Trophoblast cell (in vitro differentiated cells and primary cell): ENCODE results near the gene MMP21.

ENCODE experiments used
- DNase-seq, 2 donors: peaks; one replicate each; pipeline ENCODE4 v3.0.0-alpha.2; 2016
- H2AFZ ChIP-seq: 2 replicates; pipeline ENCODE4 v1.6.1; 2013; ENCODE audit warnings: low read length, moderate library complexity, mild to moderate bottlenecking; ENCODE audit not compliant: insufficient read depth, poor library complexity
- H2AK5ac ChIP-seq: 2 replicates; pipeline ENCODE4 v1.6.1; 2013; ENCODE audit warnings: mild to moderate bottlenecking, low read length
- H2BK120ac ChIP-seq: 2 replicates; pipeline ENCODE4 v1.6.1; 2013; ENCODE audit warnings: low read length, mild to moderate bottlenecking, moderate library complexity; ENCODE audit not compliant: insufficient read depth, poor library complexity
- H2BK12ac ChIP-seq: 2 replicates; pipeline ENCODE4 v1.6.1; 2013; ENCODE audit warnings: mild to moderate bottlenecking, low read length, moderate library complexity
- H2BK5ac ChIP-seq: 2 replicates; pipeline ENCODE4 v1.6.1; 2013; ENCODE audit warnings: low read length, low read depth, moderate library complexity, mild to moderate bottlenecking; ENCODE audit not compliant: poor library complexity
- H3K14ac ChIP-seq: 2 replicates; pipeline ENCODE4 v1.6.1; 2013; ENCODE audit warnings: mild to moderate bottlenecking, low read length
- H3K18ac ChIP-seq: 2 replicates; pipeline ENCODE4 v1.6.1; 2013; ENCODE audit warnings: mild to moderate bottlenecking, low read length
- H3K23ac ChIP-seq: 2 replicates; pipeline ENCODE4 v1.6.1; 2013; ENCODE audit warnings: low read length
- H3K27ac ChIP-seq: 2 replicates; pipeline ENCODE4 v1.5.1; 2013; ENCODE audit warnings: low read depth, mild to moderate bottlenecking, inconsistent platforms, low read length, moderate library complexity
- H3K27me3 ChIP-seq: 2 replicates; pipeline ENCODE4 v1.6.1; 2013; ENCODE audit warnings: inconsistent platforms, mild to moderate bottlenecking, low read length, moderate library complexity; ENCODE audit not compliant: insufficient read depth
- H3K36me3 ChIP-seq, 2 experiments: 1 replicate in 1 of 2; 2 replicates in 1 of 2; pipeline ENCODE4 v1.6.1; 2013; ENCODE audit warnings: low read length in 2 of 2, mild to moderate bottlenecking in 2 of 2, moderate library complexity in 1 of 2; ENCODE audit not compliant: insufficient read depth in 2 of 2, control insufficient read depth in 1 of 2
- H3K4ac ChIP-seq: 2 replicates; pipeline ENCODE4 v1.6.1; 2013; ENCODE audit warnings: low read depth, mild to moderate bottlenecking, low read length, moderate library complexity
- H3K4me1 ChIP-seq, 2 experiments: 1 replicate in 1 of 2; 2 replicates in 1 of 2; pipeline ENCODE4 v1.6.1; 2013; ENCODE audit warnings: low read length in 2 of 2, mild to moderate bottlenecking in 2 of 2, moderate library complexity in 1 of 2; ENCODE audit not compliant: insufficient read depth in 2 of 2, control insufficient read depth in 1 of 2
- H3K4me2 ChIP-seq: 2 replicates; pipeline ENCODE4 v1.6.1; 2013; ENCODE audit warnings: inconsistent platforms, mild to moderate bottlenecking, low read length, moderate library complexity
- H3K4me3 ChIP-seq: 2 replicates; pipeline ENCODE4 v1.5.1; 2013; ENCODE audit warnings: mild to moderate bottlenecking, low read depth, low read length, inconsistent platforms
- H3K79me1 ChIP-seq: one replicate; pipeline ENCODE4 v1.6.1; 2013; ENCODE audit warnings: low read length
- H3K79me2 ChIP-seq: 2 replicates; pipeline ENCODE4 v1.6.1; 2013; ENCODE audit warnings: low read length, mild to moderate bottlenecking; ENCODE audit not compliant: control insufficient read depth, insufficient read depth, poor library complexity
- H3K9ac ChIP-seq: 2 replicates; pipeline ENCODE4 v1.6.1; 2013; ENCODE audit warnings: mild to moderate bottlenecking, low read length
- H3K9me3 ChIP-seq: 2 replicates; pipeline ENCODE4 v1.6.1; 2013; ENCODE audit warnings: low read depth, mild to moderate bottlenecking, control low read depth, inconsistent platforms, low read length; ENCODE audit not compliant: insufficient read depth
- H4K12ac ChIP-seq: 2 replicates; pipeline ENCODE4 v1.6.1; 2013; ENCODE audit warnings: low read depth, mild to moderate bottlenecking, low read length, moderate library complexity
- H4K8ac ChIP-seq: 2 replicates; pipeline ENCODE4 v1.6.1; 2013; ENCODE audit warnings: low read depth, mild to moderate bottlenecking, low read length, moderate library complexity
- H4K91ac ChIP-seq: one replicate; pipeline ENCODE4 v1.6.1; 2013; ENCODE audit warnings: low read depth, mild to moderate bottlenecking, low read length, moderate library complexity
- WGBS: extraction: QIAGEN DNeasy Blood & Tissue Kit; methylation state at CpG from one replicate; pipeline ENCODE4 v1.1.7; 2013; ENCODE audit warnings: missing lambda C conversion rate; ENCODE audit not compliant: insufficient read length, insufficient coverage; ENCODE audit errors: extremely low coverage; 5-methylcytosine and 5-hydroxymethylcytosine counted together

The MMP21 gene

GRCh38 chr10:125727436-125727835 lies 48.2 kb downstream of the MMP21 start:
- no CpG with 5 or more reads among the region's 3 CpGs for WGBS
- H3K27ac ChIP-seq: no peak overlapping the region
- H2BK5ac ChIP-seq: no peak overlapping the region
- H3K9me3 ChIP-seq: no peaks in the 10 kb centered on the region
- no peak overlapping the region for H3K23ac ChIP-seq
- no peak for DNase-seq
- H2AFZ ChIP-seq: no peak overlapping the region
- no peak overlapping the region for H3K18ac ChIP-seq
- no peaks in the 10 kb centered on the region for H3K79me2 ChIP-seq
- H2BK120ac ChIP-seq: no peak overlapping the region
- no peak overlapping the region for H4K91ac ChIP-seq
- H3K79me1 ChIP-seq: no peaks in the 10 kb centered on the region
- H3K9ac ChIP-seq: no peak overlapping the region
- no peak overlapping the region for H3K14ac ChIP-seq
- H3K4me1 ChIP-seq: no peaks in the 10 kb centered on the region
- H3K36me3 ChIP-seq: peaks cover 12 to 37% of the 10 kb centered on the region in 2 experiments
- no peak overlapping the region for H4K12ac ChIP-seq
- H3K27me3 ChIP-seq: no peaks in the 10 kb centered on the region
- no peak overlapping the region for H3K4me3 ChIP-seq
- H2AK5ac ChIP-seq: no peak overlapping the region
- H4K8ac ChIP-seq: no peak overlapping the region
- no peak overlapping the region for H3K4ac ChIP-seq
- no peak overlapping the region for H3K4me2 ChIP-seq
- no peak overlapping the region for H2BK12ac ChIP-seq

GRCh38 chr10:125726914-125727313 lies 48.7 kb downstream of the MMP21 start:
- no peak overlapping the region for H4K91ac ChIP-seq
- H2AFZ ChIP-seq: no peak overlapping the region
- H3K36me3 ChIP-seq: peaks cover 12 to 36% of the 10 kb centered on the region in 2 experiments
- no peak overlapping the region for H3K4ac ChIP-seq
- no peak overlapping the region for H3K27ac ChIP-seq
- H3K14ac ChIP-seq: no peak overlapping the region
- H3K23ac ChIP-seq: no peak overlapping the region
- H2BK120ac ChIP-seq: no peak overlapping the region
- H3K9ac ChIP-seq: no peak overlapping the region
- H3K79me2 ChIP-seq: no peaks in the 10 kb centered on the region
- no peaks in the 10 kb centered on the region for H3K9me3 ChIP-seq
- WGBS: no CpG with 5 or more reads among the region's 7 CpGs
- no peak for DNase-seq
- no peak overlapping the region for H3K4me2 ChIP-seq
- H3K79me1 ChIP-seq: no peaks in the 10 kb centered on the region
- no peaks in the 10 kb centered on the region for H3K4me1 ChIP-seq
- no peaks in the 10 kb centered on the region for H3K27me3 ChIP-seq
- no peak overlapping the region for H4K8ac ChIP-seq
- H3K18ac ChIP-seq: no peak overlapping the region
- H2BK12ac ChIP-seq: no peak overlapping the region
- H2BK5ac ChIP-seq: no peak overlapping the region
- H3K4me3 ChIP-seq: no peak overlapping the region
- no peak overlapping the region for H4K12ac ChIP-seq
- no peak overlapping the region for H2AK5ac ChIP-seq

- H3K4me3 ChIP-seq: no peak overlapping the region
- H3K4me1 ChIP-seq: peaks cover 0 to 3% of the 10 kb centered on the region in 2 experiments
- H3K79me1 ChIP-seq: peaks cover 9% of the 10 kb centered on the region
- no peak overlapping the region for H2BK5ac ChIP-seq
- no peak overlapping the region for H4K12ac ChIP-seq
- H3K36me3 ChIP-seq: peaks cover 6 to 20% of the 10 kb centered on the region in 2 experiments
- H3K79me2 ChIP-seq: peaks cover 13% of the 10 kb centered on the region
- no peak overlapping the region for H2BK120ac ChIP-seq
- no peaks in the 10 kb centered on the region for H3K27me3 ChIP-seq
- no peak overlapping the region for H4K8ac ChIP-seq
- no peaks in the 10 kb centered on the region for H3K9me3 ChIP-seq
- no peak overlapping the region for H3K18ac ChIP-seq
- no peak overlapping the region for H3K4me2 ChIP-seq
- no peak overlapping the region for H2AK5ac ChIP-seq
- no peak overlapping the region for H2AFZ ChIP-seq
- H3K27ac ChIP-seq: no peak overlapping the region
- H4K91ac ChIP-seq: no peak overlapping the region
- H3K4ac ChIP-seq: no peak overlapping the region
- no CpG with 5 or more reads among the region's 1 CpG for WGBS
- no peak overlapping the region for H3K14ac ChIP-seq
- DNase-seq: no peak
- no peak overlapping the region for H3K9ac ChIP-seq
- H3K23ac ChIP-seq: no peak overlapping the region
- H2BK12ac ChIP-seq: no peak overlapping the region
Observed at GRCh38 chr10:125722811-125723210, 52.8 kb downstream of the MMP21 start.

GRCh38 chr10:125721035-125721434 lies 54.6 kb downstream of the MMP21 start:
- Histone ChIP-seq H4K91ac (no peak overlapping the region), H3K79me1 (peaks cover 9% of the 10 kb centered on the region), H3K79me2 (peaks cover 13% of the 10 kb centered on the region), H3K9me3 (no peaks in the 10 kb centered on the region), H3K9ac (no peak overlapping the region), H3K23ac (no peak overlapping the region), H3K27me3 (no peaks in the 10 kb centered on the region), H3K4me1 (peaks cover 0 to 3% of the 10 kb centered on the region in 2 experiments), H4K8ac (no peak overlapping the region), H3K4ac (no peak overlapping the region), H3K27ac (no peak overlapping the region), H2BK12ac (no peak overlapping the region), H2AK5ac (no peak overlapping the region), H3K4me2 (no peak overlapping the region), H2BK5ac (no peak overlapping the region), H3K14ac (no peak overlapping the region), H4K12ac (no peak overlapping the region), H3K36me3 (peaks cover 3 to 12% of the 10 kb centered on the region in 2 experiments), H3K4me3 (no peak overlapping the region), H3K18ac (no peak overlapping the region), H2AFZ (no peak overlapping the region), H2BK120ac (no peak overlapping the region)
- DNase-seq: no peak
- no CpG with 5 or more reads among the region's 6 CpGs for WGBS
